CD4-positive, alpha-beta T cell treated with Interleukin-17A for 4 hours (primary cell): ENCODE measurements around the gene SMIM22.

Experiments
- DNase-seq: peaks from one replicate; pipeline ENCODE4 v3.0.0-alpha.2; 2020; ENCODE audit warnings: mixed read lengths

Gene SMIM22

GRCh38 chr16:4797805-4798252, 2.7 kb downstream of the SMIM22 start:
- no peak for DNase-seq

GRCh38 chr16:4798456-4798855, 3.3 kb downstream of the SMIM22 start:
- no peak for DNase-seq

- DNase-seq: no peak
These were observed 4.1 kb downstream of the SMIM22 start for GRCh38 chr16:4799171-4799855.

- no peak for DNase-seq
These were observed 5.3 kb downstream of the SMIM22 start for GRCh38 chr16:4800290-4801041.

GRCh38 chr16:4801051-4801961, 6.1 kb downstream of the SMIM22 start:
- DNase-seq: no peak

GRCh38 chr16:4801962-4802658, 6.9 kb downstream of the SMIM22 start, which contains the start of gene ROGDI:
TSS of gene ROGDI (minus strand) at chr16:4802633. CDS start at chr16:4802571, 62 bp downstream.
- peak; percentile 92 for DNase-seq

GRCh38 chr16:4802659-4803287, 7.6 kb downstream of the SMIM22 start:
- peak; percentile 94 for DNase-seq

GRCh38 chr16:4803401-4803844, 8.3 kb downstream of the SMIM22 start:
- no peak for DNase-seq

- no peak for DNase-seq
These were observed 9.0 kb downstream of the SMIM22 start for GRCh38 chr16:4803898-4804762.

- DNase-seq: no peak
These were observed 10.1 kb downstream of the SMIM22 start for GRCh38 chr16:4805231-4805630.

GRCh38 chr16:4806280-4806679, 11.1 kb downstream of the SMIM22 start:
- DNase-seq: no peak

- DNase-seq: no peak
These were observed 16.1 kb downstream of the SMIM22 start for GRCh38 chr16:4811242-4811641.

- DNase-seq: no peak
These were observed 16.6 kb downstream of the SMIM22 start for GRCh38 chr16:4811773-4812172.

- DNase-seq: no peak
These were observed 18.3 kb downstream of the SMIM22 start for GRCh38 chr16:4813251-4814003.

GRCh38 chr16:4814046-4814445, 18.9 kb downstream of the SMIM22 start:
- no peak for DNase-seq

GRCh38 chr16:4814542-4815173, 19.5 kb downstream of the SMIM22 start:
- DNase-seq: no peak

GRCh38 chr16:4820652-4821051, 25.5 kb downstream of the SMIM22 start:
- DNase-seq: no peak

GRCh38 chr16:4825196-4825595, 30.0 kb downstream of the SMIM22 start:
- no peak for DNase-seq

- no peak for DNase-seq
These were observed 31.4 kb downstream of the SMIM22 start for GRCh38 chr16:4826526-4826925.

GRCh38 chr16:4826980-4827379, 31.8 kb downstream of the SMIM22 start:
- no peak for DNase-seq
